ENCODE measurements around the gene ABHD15.
"Not testable (repeated sequence)": the region's sequence is repeated elsewhere in the genome, so short reads cannot be mapped to it uniquely, and the experiment has no call there.

ABHD15 gene

GRCh38 chr17:29568331-29569244 is 1.8 kb upstream of the ABHD15 start, which contains the start of gene TP53I13:
Gene TP53I13 (plus strand): TSS chr17:29568701. CDS start chr17:29568759, 58 bp downstream.
- no peak for DNase-seq

- DNase-seq, result no peak
Measured at GRCh38 chr17:29567554-29568330, 905 bp upstream of the ABHD15 start.

GRCh38 chr17:29567304-29567553 is 392 bp upstream of the ABHD15 start:
- DNase-seq, result no peak

GRCh38 chr17:29565643-29566472 is 979 bp downstream of the ABHD15 start:
- DNase-seq, result peak; percentile 54

GRCh38 chr17:29563816-29564215 is 3.0 kb downstream of the ABHD15 start:
- DNase-seq, result no peak

- no peak for DNase-seq
Measured at GRCh38 chr17:29562615-29563014, 4.2 kb downstream of the ABHD15 start.

- no peak for DNase-seq
Measured at GRCh38 chr17:29561554-29562517, 5.0 kb downstream of the ABHD15 start.

GRCh38 chr17:29560316-29560715 is 6.5 kb downstream of the ABHD15 start:
- no peak for DNase-seq

- no peak for DNase-seq
Measured at GRCh38 chr17:29559640-29560039, 7.2 kb downstream of the ABHD15 start.

- not testable (repeated sequence) for DNase-seq
Measured at GRCh38 chr17:29558139-29558538, 8.7 kb downstream of the ABHD15 start.

GRCh38 chr17:29557739-29558116 is 9.1 kb downstream of the ABHD15 start:
- no peak for DNase-seq

- no peak for DNase-seq
Measured at GRCh38 chr17:29557085-29557738, 9.6 kb downstream of the ABHD15 start.

- DNase-seq, result no peak
Measured at GRCh38 chr17:29555840-29556239, 11.0 kb downstream of the ABHD15 start.

- DNase-seq, result peak; percentile 9
Measured at GRCh38 chr17:29549177-29549923, 17.5 kb downstream of the ABHD15 start.

- DNase-seq, result no peak
Measured at GRCh38 chr17:29546830-29547229, 20.0 kb downstream of the ABHD15 start.

GRCh38 chr17:29546085-29546484 is 20.8 kb downstream of the ABHD15 start:
- DNase-seq, result no peak

- no peak for DNase-seq
Measured at GRCh38 chr17:29544066-29544465, 22.8 kb downstream of the ABHD15 start.

GRCh38 chr17:29533976-29534375 is 32.9 kb downstream of the ABHD15 start:
- no peak for DNase-seq

GRCh38 chr17:29526322-29526721 is 40.5 kb downstream of the ABHD15 start:
- no peak for DNase-seq

GRCh38 chr17:29524692-29525091 is 42.1 kb downstream of the ABHD15 start:
- DNase-seq, result no peak

GRCh38 chr17:29518359-29518758 is 48.5 kb downstream of the ABHD15 start:
- no peak for DNase-seq
